DND-41 (cell line): ENCODE results near the gene PRKCA.

ENCODE experiments used
- CTCF ChIP-seq: IDR thresholded peaks from 2 replicates; pipeline ENCODE4 v1.5.1; 2012; ENCODE audit warnings: borderline replicate concordance, low read length, moderate library complexity, mild to moderate bottlenecking; ENCODE audit not compliant: poor library complexity, severe bottlenecking; ENCODE audit errors: extremely low read depth
- EZH2 ChIP-seq: IDR thresholded peaks from 3 replicates; pipeline ENCODE4 v1.6.1; 2012; ENCODE audit warnings: borderline replicate concordance, low read depth, mild to moderate bottlenecking, moderate library complexity, low read length, inconsistent platforms; ENCODE audit not compliant: severe bottlenecking

DNA sequence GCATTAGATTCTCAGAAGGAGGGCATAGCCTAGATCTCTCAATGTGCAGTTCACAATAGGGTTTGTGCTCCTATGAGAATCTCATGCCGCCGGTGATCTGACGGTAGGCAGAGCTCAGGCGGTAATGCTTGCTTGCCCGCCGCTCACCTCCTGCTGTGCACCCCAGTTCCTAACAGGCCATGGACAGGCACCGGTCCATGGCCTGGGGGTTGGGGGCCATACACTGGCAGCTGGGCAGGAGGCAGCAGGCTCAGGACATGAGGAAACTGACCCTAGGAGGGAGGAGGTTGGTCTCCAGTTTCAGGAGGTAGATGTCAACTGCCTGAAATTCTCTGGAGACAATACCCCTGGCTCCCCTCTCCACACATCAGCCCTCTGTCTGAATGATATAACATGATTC, 287.5 kb downstream of the PRKCA start:
- TF ChIP-seq CTCF, result no peak
- no peak for TF ChIP-seq EZH2
